Measurements from ENCODE around the gene PFDN4. TPM values are rescaled to one million over a fixed set of nuclear protein-coding genes. Genes with fewer than 3 reads are reported as not detected.

PFDN4 gene
- total RNA-seq, 1 experiment from 2014 or later, result 90.1 TPM

DNA sequence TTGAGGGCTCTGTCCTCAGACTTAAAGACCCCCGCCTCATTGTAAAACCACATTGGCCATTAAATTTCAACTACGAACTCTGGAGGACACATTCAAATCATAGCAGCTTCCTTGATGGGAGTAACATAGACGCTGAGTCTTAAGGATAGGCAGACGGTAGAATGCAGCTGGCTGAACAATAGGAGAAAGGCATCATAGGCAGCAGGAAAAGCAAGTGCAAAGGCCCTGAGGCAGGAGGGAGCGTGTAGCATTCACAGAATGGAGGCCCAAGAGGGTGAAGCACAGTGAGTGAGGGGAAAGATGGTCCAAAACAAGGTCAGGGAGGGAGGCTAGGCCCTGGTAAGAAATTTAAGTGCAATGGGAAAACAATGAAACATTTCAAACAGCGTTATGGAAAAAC, 8.6 kb upstream of the PFDN4 start:
- Mint-ChIP-seq H3K4me1 (peaks cover 18% of the 10 kb centered on the region), H3K27me3 (ENCODE audit: low read depth) (no peaks in the 10 kb centered on the region), H3K4me3 (no peak overlapping the region), H3K27ac (no peak overlapping the region), H3K9me3 (no peaks in the 10 kb centered on the region), H3K36me3 (no peaks in the 10 kb centered on the region)
- ATAC-seq (no peak), DNase-seq (ENCODE audit: low spot score) (no peak)
- POLR2A ChIA-PET, result no interaction called here
- CTCF ChIA-PET, result interaction anchor here (0.9 to 3.8 kb wide), 9 partner anchors 41 to 449 kb away, joined by 3 to 38 read pairs (median 6); no protein-coding TSS in a partner anchor
- TF ChIP-seq GTF2I (CRISPR knock-in tag; conservative IDR thresholded peaks at IDR 0.05), result 0 out of 2 replicates have a peak, but pooled peaks have one; percentile 55
- TF ChIP-seq TP53 (CRISPR knock-in tag; IDR thresholded peaks at IDR 0.05), result no peak

DNA sequence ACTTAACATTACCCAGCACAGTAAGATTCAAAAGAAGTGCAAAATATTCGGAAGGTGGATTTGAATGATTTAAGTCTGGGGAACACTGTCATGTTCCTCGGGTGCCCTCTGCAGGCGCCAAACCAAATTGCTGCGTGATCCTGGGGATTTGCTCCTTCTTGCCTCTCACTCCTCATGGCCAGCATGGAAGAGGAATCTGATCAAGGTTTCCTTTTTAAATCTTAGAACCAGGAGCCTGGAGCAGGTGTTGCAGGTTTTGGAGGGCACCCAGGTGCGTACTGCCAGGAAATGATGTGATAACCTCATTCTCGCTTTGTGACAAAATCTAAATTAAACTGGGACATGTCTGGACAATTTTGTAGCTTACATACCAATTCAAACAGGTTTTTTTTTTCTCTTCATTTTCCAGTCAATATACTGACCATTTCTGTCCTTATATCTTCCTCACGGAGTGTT, 8.1 kb upstream of the PFDN4 start:
- Mint-ChIP-seq H3K4me3 (no peak overlapping the region), H3K27ac (no peak overlapping the region), H3K4me1 (peaks cover 18% of the 10 kb centered on the region), H3K9me3 (no peaks in the 10 kb centered on the region), H3K36me3 (no peaks in the 10 kb centered on the region), H3K27me3 (ENCODE audit: low read depth) (no peaks in the 10 kb centered on the region)
- ChIA-PET CTCF (interaction anchor here (0.9 to 3.8 kb wide), 11 partner anchors 27 to 448 kb away, joined by 3 to 38 read pairs (median 5); no protein-coding TSS in a partner anchor), POLR2A (no interaction called here)
- TF ChIP-seq ZNF219 (CRISPR knock-in tag; IDR thresholded peaks at IDR 0.05; ENCODE audit: borderline replicate concordance) (no peak), CTCF (IDR thresholded peaks at IDR 0.05) (peak; percentile 69; the same call in 1 of the 2 replicates), ZNF396 (CRISPR knock-in tag; IDR thresholded peaks at IDR 0.05; ENCODE audit: borderline replicate concordance) (no peak)
- TF ChIP-seq, protein P1, sequence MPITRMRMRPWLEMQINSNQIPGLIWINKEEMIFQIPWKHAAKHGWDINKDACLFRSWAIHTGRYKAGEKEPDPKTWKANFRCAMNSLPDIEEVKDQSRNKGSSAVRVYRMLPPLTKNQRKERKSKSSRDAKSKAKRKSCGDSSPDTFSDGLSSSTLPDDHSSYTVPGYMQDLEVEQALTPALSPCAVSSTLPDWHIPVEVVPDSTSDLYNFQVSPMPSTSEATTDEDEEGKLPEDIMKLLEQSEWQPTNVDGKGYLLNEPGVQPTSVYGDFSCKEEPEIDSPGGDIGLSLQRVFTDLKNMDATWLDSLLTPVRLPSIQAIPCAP (CRISPR knock-in tag; IDR thresholded peaks at IDR 0.05), result no peak
- peak; percentile 65 for ATAC-seq
- DNase-seq (ENCODE audit: low spot score), result peak; percentile 83

- no peak overlapping the region for H3K4me3 Mint-ChIP-seq
Observed at GRCh38 chr20:54200487-54201267, 7.2 kb upstream of the PFDN4 start.

GRCh38 chr20:54201268-54201846, 6.5 kb upstream of the PFDN4 start:
- Mint-ChIP-seq H3K36me3 (no peaks in the 10 kb centered on the region), H3K9me3 (no peaks in the 10 kb centered on the region), H3K27me3 (ENCODE audit: low read depth) (no peaks in the 10 kb centered on the region), H3K4me1 (peaks cover 24% of the 10 kb centered on the region), H3K4me3 (no peak overlapping the region), H3K27ac (no peak overlapping the region)
- ChIA-PET CTCF (interaction anchor here (0.6 to 2.6 kb wide), 9 partner anchors 13 to 447 kb away, joined by 3 to 10 read pairs (median 4); no protein-coding TSS in a partner anchor), POLR2A (no interaction called here)
- peak; percentile 44 for ATAC-seq
- DNase-seq (ENCODE audit: low spot score), result no peak
- TF ChIP-seq, protein P2, sequence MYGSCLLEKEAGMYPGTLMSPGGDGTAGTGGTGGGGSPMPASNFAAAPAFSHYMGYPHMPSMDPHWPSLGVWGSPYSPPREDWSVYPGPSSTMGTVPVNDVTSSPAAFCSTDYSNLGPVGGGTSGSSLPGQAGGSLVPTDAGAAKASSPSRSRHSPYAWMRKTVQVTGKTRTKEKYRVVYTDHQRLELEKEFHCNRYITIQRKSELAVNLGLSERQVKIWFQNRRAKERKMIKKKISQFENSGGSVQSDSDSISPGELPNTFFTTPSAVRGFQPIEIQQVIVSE (CRISPR knock-in tag; IDR thresholded peaks at IDR 0.05; ENCODE audit: borderline replicate concordance), result no peak
- TF ChIP-seq EMX1 (CRISPR knock-in tag; IDR thresholded peaks at IDR 0.05), result no peak
- no peak for TF ChIP-seq ETV6 (CRISPR knock-in tag; IDR thresholded peaks at IDR 0.05)
- no peak for TF ChIP-seq CREM (CRISPR knock-in tag; IDR thresholded peaks at IDR 0.05)
- no peak for TF ChIP-seq FOXK1 (CRISPR knock-in tag; IDR thresholded peaks at IDR 0.05)
- no peak for TF ChIP-seq NR1H2 (CRISPR knock-in tag; IDR thresholded peaks at IDR 0.05)
- TF ChIP-seq MYBL2 (CRISPR knock-in tag; IDR thresholded peaks at IDR 0.05), result no peak
- no peak for TF ChIP-seq NFYB (CRISPR knock-in tag; conservative IDR thresholded peaks at IDR 0.05; ENCODE audit: low read depth)
- TF ChIP-seq HMGA2 (CRISPR knock-in tag; IDR thresholded peaks at IDR 0.05), result no peak
- TF ChIP-seq ZNF281 (CRISPR knock-in tag; IDR thresholded peaks at IDR 0.05), result no peak
- TF ChIP-seq, protein P3, sequence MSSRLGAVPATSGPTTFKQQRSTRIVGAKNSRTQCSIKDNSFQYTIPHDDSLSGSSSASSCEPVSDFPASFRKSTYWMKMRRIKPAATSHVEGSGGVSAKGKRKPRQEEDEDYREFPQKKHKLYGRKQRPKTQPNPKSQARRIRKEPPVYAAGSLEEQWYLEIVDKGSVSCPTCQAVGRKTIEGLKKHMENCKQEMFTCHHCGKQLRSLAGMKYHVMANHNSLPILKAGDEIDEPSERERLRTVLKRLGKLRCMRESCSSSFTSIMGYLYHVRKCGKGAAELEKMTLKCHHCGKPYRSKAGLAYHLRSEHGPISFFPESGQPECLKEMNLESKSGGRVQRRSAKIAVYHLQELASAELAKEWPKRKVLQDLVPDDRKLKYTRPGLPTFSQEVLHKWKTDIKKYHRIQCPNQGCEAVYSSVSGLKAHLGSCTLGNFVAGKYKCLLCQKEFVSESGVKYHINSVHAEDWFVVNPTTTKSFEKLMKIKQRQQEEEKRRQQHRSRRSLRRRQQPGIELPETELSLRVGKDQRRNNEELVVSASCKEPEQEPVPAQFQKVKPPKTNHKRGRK (CRISPR knock-in tag; IDR thresholded peaks at IDR 0.05; ENCODE audit: borderline replicate concordance), result no peak
- no peak for TF ChIP-seq ZBTB21 (CRISPR knock-in tag; IDR thresholded peaks at IDR 0.05; ENCODE audit: borderline replicate concordance)
- no peak for TF ChIP-seq SP1 (CRISPR knock-in tag; conservative IDR thresholded peaks at IDR 0.05)

More at GRCh38 chr20:54200487-54201267, 7.2 kb upstream of the PFDN4 start:
- ChIA-PET CTCF (interaction anchor here (0.8 to 3.8 kb wide), 17 partner anchors 14 to 448 kb away, joined by 3 to 38 read pairs (median 5); no protein-coding TSS in a partner anchor), POLR2A (no interaction called here)
- Mint-ChIP-seq H3K36me3 (no peaks in the 10 kb centered on the region), H3K27ac (no peak overlapping the region), H3K4me1 (peaks cover 19% of the 10 kb centered on the region), H3K9me3 (no peaks in the 10 kb centered on the region), H3K27me3 (ENCODE audit: low read depth) (no peaks in the 10 kb centered on the region)
- DNase-seq (ENCODE audit: low spot score), result no peak
- ATAC-seq, result no peak; the same call in 1 of the 2 replicates
- TF ChIP-seq NR3C1 (CRISPR knock-in tag; conservative IDR thresholded peaks at IDR 0.05; ENCODE audit: low read depth) (no peak), ESRRA (CRISPR knock-in tag; IDR thresholded peaks at IDR 0.05; ENCODE audit: borderline replicate concordance) (no peak), GRHL2 (CRISPR knock-in tag; IDR thresholded peaks at IDR 0.05; ENCODE audit: insufficient replicate concordance, severe bottlenecking) (no peak)

All from WTC11 (cell line).